GM18951 (cell line): ENCODE measurements around the gene SPP1.

Experiments used
- POLR2A ChIP-seq: IDR thresholded peaks from 4 replicates; pipeline ENCODE4 v1.6.1; 2011; ENCODE audit warnings: mild to moderate bottlenecking; ENCODE audit not compliant: insufficient read length, insufficient read depth; ENCODE audit errors: extremely low read depth
- in situ Hi-C: fragments of 300-500 bp; cut with MboI; formaldehyde crosslinking; loops from one replicate; pipeline ENCODE4 v1.12.0; 2022; ENCODE audit warnings: low sequenced_read_pairs, mixed read lengths, inconsistent platforms; ENCODE audit not compliant: unreplicated experiment

SPP1 gene

DNA sequence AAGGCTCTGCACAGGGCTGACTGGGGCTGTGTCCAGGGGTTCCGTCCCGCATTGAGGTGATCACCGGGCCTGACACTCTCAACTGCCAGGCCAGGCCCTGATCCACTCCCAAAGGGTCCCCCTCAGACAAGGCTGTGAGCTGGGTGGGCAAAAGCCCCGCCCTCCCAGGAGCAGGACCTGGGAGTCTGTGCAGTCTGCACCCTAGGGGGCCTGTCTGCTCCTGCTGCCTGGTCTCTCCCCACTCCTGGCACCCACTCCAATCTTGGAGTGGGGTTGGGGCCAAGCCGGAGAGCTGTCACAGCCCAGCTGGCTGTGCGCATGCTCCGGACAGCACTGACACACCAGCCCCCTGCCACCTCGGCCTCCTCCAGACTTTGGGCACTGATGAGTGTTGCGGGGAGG is 9.4 kb upstream of the SPP1 start:
- no peak for TF ChIP-seq POLR2A
- in situ Hi-C loops = no loop called here

DNA sequence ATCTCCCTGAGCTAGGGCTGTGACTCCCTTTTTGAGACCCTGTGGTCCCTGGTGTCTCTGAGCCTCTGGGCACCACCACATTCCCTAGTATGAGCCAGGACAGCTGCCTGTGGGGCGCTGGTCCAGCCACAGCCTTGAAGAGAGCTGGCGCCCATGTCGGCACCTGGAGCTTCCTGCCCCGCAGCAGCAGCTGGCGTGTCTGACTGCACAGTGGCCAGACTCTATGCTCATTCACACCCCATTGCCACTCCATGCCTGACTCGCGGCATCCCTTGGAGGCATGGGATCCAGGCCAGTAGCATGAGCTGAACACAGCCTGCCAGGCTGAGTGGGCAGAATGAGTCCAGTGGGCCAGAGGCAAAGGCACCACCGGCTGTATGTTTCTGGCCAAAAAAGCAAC is 8.3 kb upstream of the SPP1 start:
- TF ChIP-seq POLR2A = no peak
- in situ Hi-C loops = no loop called here

DNA sequence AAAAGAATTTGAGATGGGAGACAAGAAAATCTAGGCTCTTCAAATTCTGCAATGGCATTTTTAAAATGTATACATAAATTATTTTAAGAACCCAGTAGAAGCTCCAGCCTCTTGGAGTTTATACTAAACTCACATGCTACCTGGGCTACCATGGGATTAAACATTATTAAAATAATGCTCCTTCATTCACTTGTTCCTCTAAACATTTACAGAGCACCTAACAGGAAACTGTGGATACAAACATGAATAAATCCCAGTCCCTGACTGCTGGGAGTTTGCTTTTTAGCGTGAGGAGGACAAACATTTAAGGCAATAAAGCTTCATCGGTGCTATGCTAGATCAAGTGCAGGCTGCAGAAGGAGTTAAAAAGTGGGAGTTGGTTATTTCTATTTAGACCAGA is 5.4 kb upstream of the SPP1 start:
- in situ Hi-C loops = loop anchor here (10.0 kb wide), 1 partner anchor 115 kb away; no protein-coding TSS in a partner anchor
- TF ChIP-seq POLR2A = no peak

DNA sequence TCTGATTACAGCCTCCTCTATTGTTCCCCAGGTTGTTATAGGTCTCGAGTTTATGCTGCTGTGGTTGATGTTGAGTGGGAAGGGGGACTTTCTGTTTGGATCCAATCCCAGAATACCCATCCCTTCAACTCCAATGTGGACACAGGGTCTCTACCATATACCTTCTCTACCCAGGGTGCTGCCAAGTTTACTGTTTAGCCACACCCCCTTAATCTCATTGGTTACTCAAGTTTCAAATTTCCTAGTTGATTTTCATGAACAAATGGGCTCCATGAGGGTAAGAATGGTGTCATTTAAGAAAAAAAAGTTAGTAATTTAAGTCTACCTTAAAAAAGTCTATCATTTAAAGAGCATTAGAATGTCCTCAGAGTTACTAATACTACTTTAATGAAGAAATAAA is 3.6 kb upstream of the SPP1 start:
- in situ Hi-C loops = loop anchor here (10.0 kb wide), 1 partner anchor 117 kb away; no protein-coding TSS in a partner anchor

DNA sequence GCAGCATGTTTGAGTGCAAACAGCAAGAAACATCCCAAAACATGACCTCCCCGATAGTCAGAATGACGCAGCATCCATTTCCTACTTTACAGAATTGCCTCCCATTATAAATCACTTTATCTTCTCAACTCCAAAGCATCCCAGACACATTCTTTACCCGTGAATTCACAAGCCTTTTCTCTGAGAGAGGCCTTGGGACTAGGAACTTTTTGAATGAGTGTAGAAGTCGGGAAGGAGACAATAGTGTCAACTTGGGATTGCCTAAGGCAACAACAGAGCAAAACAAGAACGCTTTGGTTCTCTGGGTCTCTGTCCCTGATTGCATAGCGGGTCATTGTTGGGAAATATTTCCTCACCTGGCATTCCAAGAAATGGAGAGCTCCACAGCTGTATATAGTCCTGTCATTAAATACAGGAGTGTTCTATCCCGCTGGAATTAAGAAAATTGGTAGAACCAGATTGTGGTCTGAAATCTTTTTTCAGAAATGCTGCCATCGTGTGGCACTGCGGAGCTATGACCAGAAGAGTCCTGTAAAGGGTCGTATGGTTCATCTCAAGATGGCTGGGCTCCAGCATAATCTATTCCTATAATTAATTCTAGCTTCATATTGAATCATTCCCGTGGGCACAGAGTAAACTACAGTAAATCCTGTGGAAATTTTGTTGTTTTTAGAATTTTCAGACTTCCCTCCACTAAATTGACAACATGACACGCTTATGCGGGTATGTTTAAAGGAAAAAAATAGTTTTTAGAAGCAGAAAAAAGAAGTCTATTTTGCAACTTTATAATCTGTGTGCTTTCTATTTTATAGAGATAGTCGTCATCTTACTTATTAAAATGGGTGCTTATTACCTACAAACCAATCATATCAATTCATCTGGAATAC is 2.0 kb upstream of the SPP1 start:
- in situ Hi-C loops = loop anchor here (10.0 kb wide), 1 partner anchor 119 kb away; no protein-coding TSS in a partner anchor
- TF ChIP-seq POLR2A = no peak

More for the DNA sequence above, 3.6 kb upstream of the SPP1 start:
- no peak for TF ChIP-seq POLR2A

DNA sequence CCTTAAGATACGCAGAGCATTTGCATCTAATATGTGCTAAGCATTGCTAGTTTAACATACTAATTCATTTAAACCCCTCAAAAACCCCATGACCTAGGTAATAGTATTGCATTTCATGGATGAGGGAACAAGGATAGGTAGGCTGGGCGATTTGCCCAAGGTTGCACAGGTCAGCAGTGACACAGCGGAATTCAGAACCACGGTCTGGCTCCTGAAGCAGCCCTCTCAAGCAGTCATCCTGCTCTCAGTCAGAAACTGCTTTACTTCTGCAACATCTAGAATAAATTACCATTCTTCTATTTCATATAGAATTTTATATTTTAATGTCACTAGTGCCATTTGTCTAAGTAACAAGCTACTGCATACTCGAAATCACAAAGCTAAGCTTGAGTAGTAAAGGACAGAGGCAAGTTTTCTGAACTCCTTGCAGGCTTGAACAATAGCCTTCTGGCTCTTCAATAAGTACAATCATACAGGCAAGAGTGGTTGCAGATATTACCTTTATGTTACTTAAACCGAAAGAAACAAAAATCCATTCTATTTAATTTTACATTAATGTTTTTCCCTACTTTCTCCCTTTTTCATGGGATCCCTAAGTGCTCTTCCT is 555 bp upstream of the SPP1 start:
- no peak for TF ChIP-seq POLR2A
- in situ Hi-C loops = loop anchor here (10.0 kb wide), 1 partner anchor 120 kb away; no protein-coding TSS in a partner anchor

DNA sequence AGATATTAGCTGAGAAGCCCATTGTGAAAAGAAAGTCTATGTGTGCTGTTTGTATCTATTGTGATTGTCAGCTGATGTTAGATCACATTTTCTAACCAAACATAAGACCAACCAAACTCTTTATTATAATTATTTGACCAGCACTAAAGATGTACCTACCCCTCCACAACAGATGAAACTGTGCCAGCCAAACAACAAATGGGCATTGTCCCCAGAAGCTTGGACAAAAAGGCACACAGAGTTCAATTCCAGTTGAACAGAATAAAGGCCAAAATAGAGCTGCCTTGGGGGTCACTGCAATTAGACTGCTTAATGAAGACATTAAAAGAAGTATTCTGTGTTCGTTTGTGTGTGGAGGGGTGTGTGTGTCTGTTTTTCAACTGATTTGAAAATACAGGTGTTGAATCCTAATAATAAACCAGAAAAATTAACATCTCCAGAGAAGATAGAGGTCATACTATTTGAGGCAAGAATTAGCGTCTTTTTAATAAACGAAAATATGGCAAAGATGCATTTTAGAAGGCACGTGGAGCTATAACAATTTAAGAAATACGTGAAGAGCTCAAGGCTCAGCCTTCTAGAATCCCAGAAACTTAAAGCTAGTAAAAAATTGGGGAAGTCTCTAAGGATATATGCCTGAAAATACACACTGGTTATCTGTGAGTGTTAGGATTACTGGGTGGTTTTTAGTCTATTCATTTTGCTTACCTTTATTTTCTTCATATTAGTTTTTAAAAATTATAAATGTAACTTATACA is 2.2 kb downstream of the SPP1 start:
- TF ChIP-seq POLR2A = no peak
- in situ Hi-C loops = loop anchor here (10.0 kb wide), 1 partner anchor 123 kb away; no protein-coding TSS in a partner anchor

DNA sequence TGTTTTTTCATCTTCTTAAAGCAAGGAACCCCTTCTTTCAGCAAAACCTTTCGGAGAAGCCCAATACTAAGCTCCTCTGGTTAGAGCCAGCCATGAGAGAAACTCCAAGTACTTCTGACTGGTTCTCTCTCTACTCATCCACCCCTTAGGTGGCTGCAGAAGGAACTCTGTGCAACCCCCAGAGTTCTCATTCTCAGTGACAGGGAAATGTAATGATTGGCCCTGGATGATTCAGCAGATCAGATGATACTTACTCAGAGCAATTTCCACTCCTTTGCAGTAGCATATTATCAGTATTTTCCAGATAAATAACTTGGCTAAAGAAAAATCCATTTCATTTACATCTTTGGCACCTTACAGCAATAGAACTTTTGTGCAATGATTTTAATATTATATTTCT is 3.2 kb downstream of the SPP1 start:
- no peak for TF ChIP-seq POLR2A
- in situ Hi-C loops = loop anchor here (10.0 kb wide), 1 partner anchor 124 kb away; no protein-coding TSS in a partner anchor

DNA sequence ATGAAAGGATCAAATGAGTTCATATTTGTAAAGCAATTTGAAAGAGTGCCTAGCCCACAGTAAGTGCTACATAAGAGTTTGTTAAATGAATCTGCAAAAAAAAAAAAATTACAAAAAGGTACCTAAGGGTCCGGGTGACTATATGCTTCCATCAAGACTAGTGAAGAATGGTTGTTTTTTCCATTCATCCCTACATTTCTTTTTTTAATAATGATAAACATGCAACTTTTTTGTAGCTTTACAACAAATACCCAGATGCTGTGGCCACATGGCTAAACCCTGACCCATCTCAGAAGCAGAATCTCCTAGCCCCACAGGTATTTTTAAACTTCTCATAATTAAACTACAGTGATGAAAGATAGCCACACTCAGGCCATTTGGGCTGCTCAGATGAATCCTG is 4.3 kb downstream of the SPP1 start:
- TF ChIP-seq POLR2A = no peak
- in situ Hi-C loops = loop anchor here (10.0 kb wide), 1 partner anchor 125 kb away; no protein-coding TSS in a partner anchor

DNA sequence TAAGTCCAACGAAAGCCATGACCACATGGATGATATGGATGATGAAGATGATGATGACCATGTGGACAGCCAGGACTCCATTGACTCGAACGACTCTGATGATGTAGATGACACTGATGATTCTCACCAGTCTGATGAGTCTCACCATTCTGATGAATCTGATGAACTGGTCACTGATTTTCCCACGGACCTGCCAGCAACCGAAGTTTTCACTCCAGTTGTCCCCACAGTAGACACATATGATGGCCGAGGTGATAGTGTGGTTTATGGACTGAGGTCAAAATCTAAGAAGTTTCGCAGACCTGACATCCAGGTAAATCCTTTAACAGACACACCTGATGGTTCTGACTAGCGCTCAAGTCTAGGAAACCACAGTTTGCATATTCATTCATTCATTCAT is 6.0 kb downstream of the SPP1 start:
- TF ChIP-seq POLR2A = no peak
- in situ Hi-C loops = no loop called here

DNA sequence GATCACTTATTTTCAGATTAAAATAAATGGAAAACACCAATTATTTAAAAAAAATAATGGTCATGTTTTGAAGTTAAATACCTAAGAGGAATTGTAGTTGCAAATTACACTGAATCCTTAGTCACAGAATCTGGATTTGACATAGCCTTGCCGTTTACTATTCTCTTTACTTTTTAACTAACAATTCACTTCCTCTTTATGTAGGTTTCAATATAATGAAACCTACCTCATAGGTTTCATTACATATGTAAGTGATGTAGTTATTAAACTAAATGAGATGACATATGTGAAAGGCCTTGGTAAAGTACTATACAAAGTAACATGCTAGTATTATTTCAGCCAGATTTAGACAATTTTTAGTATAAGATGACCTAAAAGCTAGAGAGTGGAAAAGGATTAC is 6.5 kb downstream of the SPP1 start:
- no peak for TF ChIP-seq POLR2A
- in situ Hi-C loops = no loop called here

DNA sequence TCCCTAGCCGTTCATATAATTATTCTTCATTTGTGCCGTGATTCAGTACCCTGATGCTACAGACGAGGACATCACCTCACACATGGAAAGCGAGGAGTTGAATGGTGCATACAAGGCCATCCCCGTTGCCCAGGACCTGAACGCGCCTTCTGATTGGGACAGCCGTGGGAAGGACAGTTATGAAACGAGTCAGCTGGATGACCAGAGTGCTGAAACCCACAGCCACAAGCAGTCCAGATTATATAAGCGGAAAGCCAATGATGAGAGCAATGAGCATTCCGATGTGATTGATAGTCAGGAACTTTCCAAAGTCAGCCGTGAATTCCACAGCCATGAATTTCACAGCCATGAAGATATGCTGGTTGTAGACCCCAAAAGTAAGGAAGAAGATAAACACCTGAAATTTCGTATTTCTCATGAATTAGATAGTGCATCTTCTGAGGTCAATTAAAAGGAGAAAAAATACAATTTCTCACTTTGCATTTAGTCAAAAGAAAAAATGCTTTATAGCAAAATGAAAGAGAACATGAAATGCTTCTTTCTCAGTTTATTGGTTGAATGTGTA is 7.0 kb downstream of the SPP1 start:
- in situ Hi-C loops = no loop called here
- TF ChIP-seq POLR2A = no peak

DNA sequence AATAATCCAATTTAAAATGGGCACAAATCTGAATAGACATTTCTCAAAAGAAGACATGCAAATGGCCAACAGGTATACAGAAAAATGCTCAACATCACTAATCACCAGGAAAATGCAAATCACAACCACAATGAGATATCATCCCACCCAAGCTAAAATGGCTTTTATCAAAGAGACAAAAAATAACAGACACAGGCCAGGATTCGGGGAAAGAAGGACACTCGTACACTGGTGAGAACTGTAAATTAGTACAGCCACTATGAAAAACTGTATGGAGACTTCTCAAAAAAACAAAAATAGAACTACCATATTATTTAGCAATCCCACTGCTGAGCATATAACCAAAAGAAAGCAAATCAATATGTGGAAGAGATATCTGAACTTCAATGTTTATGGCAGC is 8.5 kb downstream of the SPP1 start:
- in situ Hi-C loops = no loop called here

More for the DNA sequence above, 8.5 kb downstream of the SPP1 start:
- no peak for TF ChIP-seq POLR2A
